ENCODE data around the gene TDRD12.

The TDRD12 gene

DNA sequence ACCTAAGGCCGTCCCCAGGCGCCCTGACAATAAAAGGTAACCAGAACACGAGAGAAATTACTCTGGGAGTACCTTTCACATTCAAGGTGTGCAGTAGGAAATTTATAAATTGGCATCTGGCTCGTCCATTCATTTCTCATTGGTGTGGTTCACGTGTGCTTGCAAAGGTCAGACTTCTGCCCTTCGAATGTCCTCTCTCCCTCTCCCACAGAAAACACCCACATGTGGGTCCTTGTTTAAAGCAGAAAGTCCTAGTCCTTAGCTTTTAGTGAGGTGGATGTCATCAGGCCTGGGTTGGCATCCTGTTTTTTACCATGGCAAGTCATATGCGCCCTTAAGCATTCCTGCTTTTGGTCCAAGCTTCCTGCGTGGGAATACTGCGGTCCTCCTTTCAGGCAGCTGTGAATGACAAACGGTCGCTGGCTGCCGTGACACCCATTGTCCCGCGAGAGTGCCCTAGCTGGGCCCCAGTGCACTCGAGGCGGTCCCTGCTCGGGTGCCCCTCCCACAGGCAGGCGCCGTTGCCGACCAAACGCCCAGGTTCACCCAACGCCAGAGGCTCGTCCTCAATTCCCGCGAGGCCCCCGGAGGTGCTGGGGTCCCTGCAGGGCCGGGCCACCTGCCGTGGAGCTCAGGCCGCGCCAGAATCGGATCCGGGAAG, 28.1 kb upstream of the TDRD12 start, which contains the start of gene NUDT19 (continued):
- TF ChIP-seq KLF16 (tag by site-specific recombination; IDR thresholded peaks at IDR 0.05) (peak; percentile 78), YY1 (tag by site-specific recombination; IDR thresholded peaks at IDR 0.05) (no peak; the same call in 1 of the 2 replicates), YY2 (tag by site-specific recombination; IDR thresholded peaks at IDR 0.05) (no peak), ZNF324 (tag by site-specific recombination; IDR thresholded peaks at IDR 0.05) (peak; percentile 88; the same call in 1 of the 2 replicates), ZNF169 (tag by site-specific recombination; IDR thresholded peaks at IDR 0.05) (no peak), ZSCAN16 (tag by site-specific recombination; IDR thresholded peaks at IDR 0.05) (peak; percentile 50; the same call in 1 of the 2 replicates), ZXDB (tag by site-specific recombination; IDR thresholded peaks at IDR 0.05) (peak; percentile 93), ZNF112 (tag by site-specific recombination; IDR thresholded peaks at IDR 0.05) (no peak), ZFP69B (tag by site-specific recombination; IDR thresholded peaks at IDR 0.05) (peak; percentile 99), SETDB1 (IDR thresholded peaks at IDR 0.05; ENCODE audit: insufficient read length, low read length) (no peak), ZNF623 (tag by site-specific recombination; IDR thresholded peaks at IDR 0.05) (no peak), ZNF501 (tag by site-specific recombination; IDR thresholded peaks at IDR 0.05) (peak; percentile 92), ZNF426 (tag by site-specific recombination; IDR thresholded peaks at IDR 0.05) (no peak), ZNF624 (tag by site-specific recombination; IDR thresholded peaks at IDR 0.05) (no peak), ZNF423 (tag by site-specific recombination; IDR thresholded peaks at IDR 0.05) (peak; percentile 100), ZNF510 (tag by site-specific recombination; IDR thresholded peaks at IDR 0.05; ENCODE audit: insufficient replicate concordance) (no peak), GLI2 (tag by site-specific recombination; IDR thresholded peaks at IDR 0.05; ENCODE audit: borderline replicate concordance, low read depth) (no peak), ZBTB7A (tag by site-specific recombination; IDR thresholded peaks at IDR 0.05; ENCODE audit: low read depth) (peak; percentile 75; the same call in 1 of the 2 replicates), ZBTB20 (tag by site-specific recombination; IDR thresholded peaks at IDR 0.05) (peak; percentile 30; the same call in 1 of the 2 replicates), ZNF530 (tag by site-specific recombination; IDR thresholded peaks at IDR 0.05; ENCODE audit: low read depth) (no peak), ZFP37 (tag by site-specific recombination; IDR thresholded peaks at IDR 0.05) (peak; percentile 94), ZNF768 (tag by site-specific recombination; IDR thresholded peaks at IDR 0.05) (no peak), ZIC2 (tag by site-specific recombination; IDR thresholded peaks at IDR 0.05) (peak; percentile 94), GLI4 (tag by site-specific recombination; IDR thresholded peaks at IDR 0.05) (0 out of 2 replicates have a peak, but pooled peaks have one; percentile 32), ZNF140 (tag by site-specific recombination; IDR thresholded peaks at IDR 0.05) (no peak), KLF7 (tag by site-specific recombination; IDR thresholded peaks at IDR 0.05; ENCODE audit: borderline replicate concordance) (peak; percentile 91), ZNF202 (tag by site-specific recombination; IDR thresholded peaks at IDR 0.05; ENCODE audit: borderline replicate concordance) (no peak), RBAK (tag by site-specific recombination; IDR thresholded peaks at IDR 0.05) (no peak)
- TF ChIP-seq, protein P1, sequence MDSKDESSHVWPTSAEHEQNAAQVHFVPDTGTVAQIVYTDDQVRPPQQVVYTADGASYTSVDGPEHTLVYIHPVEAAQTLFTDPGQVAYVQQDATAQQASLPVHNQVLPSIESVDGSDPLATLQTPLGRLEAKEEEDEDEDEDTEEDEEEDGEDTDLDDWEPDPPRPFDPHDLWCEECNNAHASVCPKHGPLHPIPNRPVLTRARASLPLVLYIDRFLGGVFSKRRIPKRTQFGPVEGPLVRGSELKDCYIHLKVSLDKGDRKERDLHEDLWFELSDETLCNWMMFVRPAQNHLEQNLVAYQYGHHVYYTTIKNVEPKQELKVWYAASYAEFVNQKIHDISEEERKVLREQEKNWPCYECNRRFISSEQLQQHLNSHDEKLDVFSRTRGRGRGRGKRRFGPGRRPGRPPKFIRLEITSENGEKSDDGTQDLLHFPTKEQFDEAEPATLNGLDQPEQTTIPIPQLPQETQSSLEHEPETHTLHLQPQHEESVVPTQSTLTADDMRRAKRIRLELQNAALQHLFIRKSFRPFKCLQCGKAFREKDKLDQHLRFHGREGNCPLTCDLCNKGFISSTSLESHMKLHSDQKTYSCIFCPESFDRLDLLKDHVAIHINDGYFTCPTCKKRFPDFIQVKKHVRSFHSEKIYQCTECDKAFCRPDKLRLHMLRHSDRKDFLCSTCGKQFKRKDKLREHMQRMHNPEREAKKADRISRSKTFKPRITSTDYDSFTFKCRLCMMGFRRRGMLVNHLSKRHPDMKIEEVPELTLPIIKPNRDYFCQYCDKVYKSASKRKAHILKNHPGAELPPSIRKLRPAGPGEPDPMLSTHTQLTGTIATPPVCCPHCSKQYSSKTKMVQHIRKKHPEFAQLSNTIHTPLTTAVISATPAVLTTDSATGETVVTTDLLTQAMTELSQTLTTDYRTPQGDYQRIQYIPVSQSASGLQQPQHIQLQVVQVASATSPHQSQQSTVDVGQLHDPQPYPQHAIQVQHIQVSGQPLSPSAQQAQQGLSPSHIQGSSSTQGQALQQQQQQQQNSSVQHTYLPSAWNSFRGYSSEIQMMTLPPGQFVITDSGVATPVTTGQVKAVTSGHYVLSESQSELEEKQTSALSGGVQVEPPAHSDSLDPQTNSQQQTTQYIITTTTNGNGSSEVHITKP (tag by site-specific recombination; IDR thresholded peaks at IDR 0.05), result peak; percentile 75
- TF ChIP-seq, protein P2, sequence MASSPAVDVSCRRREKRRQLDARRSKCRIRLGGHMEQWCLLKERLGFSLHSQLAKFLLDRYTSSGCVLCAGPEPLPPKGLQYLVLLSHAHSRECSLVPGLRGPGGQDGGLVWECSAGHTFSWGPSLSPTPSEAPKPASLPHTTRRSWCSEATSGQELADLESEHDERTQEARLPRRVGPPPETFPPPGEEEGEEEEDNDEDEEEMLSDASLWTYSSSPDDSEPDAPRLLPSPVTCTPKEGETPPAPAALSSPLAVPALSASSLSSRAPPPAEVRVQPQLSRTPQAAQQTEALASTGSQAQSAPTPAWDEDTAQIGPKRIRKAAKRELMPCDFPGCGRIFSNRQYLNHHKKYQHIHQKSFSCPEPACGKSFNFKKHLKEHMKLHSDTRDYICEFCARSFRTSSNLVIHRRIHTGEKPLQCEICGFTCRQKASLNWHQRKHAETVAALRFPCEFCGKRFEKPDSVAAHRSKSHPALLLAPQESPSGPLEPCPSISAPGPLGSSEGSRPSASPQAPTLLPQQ (tag by site-specific recombination; IDR thresholded peaks at IDR 0.05), result peak; percentile 99
- TF ChIP-seq, protein P3, sequence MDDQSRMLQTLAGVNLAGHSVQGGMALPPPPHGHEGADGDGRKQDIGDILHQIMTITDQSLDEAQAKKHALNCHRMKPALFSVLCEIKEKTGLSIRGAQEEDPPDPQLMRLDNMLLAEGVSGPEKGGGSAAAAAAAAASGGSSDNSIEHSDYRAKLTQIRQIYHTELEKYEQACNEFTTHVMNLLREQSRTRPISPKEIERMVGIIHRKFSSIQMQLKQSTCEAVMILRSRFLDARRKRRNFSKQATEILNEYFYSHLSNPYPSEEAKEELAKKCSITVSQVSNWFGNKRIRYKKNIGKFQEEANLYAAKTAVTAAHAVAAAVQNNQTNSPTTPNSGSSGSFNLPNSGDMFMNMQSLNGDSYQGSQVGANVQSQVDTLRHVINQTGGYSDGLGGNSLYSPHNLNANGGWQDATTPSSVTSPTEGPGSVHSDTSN (CRISPR knock-in tag; IDR thresholded peaks at IDR 0.05), result no peak
- TF ChIP-seq, protein P4, sequence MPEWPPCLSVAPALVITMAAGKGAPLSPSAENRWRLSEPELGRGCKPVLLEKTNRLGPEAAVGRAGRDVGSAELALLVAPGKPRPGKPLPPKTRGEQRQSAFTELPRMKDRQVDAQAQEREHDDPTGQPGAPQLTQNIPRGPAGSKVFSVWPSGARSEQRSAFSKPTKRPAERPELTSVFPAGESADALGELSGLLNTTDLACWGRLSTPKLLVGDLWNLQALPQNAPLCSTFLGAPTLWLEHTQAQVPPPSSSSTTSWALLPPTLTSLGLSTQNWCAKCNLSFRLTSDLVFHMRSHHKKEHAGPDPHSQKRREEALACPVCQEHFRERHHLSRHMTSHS (tag by site-specific recombination; IDR thresholded peaks at IDR 0.05), result no peak
- TF ChIP-seq, protein P5, sequence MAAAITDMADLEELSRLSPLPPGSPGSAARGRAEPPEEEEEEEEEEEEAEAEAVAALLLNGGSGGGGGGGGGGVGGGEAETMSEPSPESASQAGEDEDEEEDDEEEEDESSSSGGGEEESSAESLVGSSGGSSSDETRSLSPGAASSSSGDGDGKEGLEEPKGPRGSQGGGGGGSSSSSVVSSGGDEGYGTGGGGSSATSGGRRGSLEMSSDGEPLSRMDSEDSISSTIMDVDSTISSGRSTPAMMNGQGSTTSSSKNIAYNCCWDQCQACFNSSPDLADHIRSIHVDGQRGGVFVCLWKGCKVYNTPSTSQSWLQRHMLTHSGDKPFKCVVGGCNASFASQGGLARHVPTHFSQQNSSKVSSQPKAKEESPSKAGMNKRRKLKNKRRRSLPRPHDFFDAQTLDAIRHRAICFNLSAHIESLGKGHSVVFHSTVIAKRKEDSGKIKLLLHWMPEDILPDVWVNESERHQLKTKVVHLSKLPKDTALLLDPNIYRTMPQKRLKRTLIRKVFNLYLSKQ (tag by site-specific recombination; IDR thresholded peaks at IDR 0.05; ENCODE audit: borderline replicate concordance), result no peak
